ENCODE measurements around the gene ZNF853. TPM values are rescaled to one million over a fixed set of nuclear protein-coding genes. Genes with fewer than 3 reads are reported as not detected.

The ZNF853 gene
- total RNA-seq, 2 experiments from 2014 or later, result 0.55 to 0.60 TPM

DNA sequence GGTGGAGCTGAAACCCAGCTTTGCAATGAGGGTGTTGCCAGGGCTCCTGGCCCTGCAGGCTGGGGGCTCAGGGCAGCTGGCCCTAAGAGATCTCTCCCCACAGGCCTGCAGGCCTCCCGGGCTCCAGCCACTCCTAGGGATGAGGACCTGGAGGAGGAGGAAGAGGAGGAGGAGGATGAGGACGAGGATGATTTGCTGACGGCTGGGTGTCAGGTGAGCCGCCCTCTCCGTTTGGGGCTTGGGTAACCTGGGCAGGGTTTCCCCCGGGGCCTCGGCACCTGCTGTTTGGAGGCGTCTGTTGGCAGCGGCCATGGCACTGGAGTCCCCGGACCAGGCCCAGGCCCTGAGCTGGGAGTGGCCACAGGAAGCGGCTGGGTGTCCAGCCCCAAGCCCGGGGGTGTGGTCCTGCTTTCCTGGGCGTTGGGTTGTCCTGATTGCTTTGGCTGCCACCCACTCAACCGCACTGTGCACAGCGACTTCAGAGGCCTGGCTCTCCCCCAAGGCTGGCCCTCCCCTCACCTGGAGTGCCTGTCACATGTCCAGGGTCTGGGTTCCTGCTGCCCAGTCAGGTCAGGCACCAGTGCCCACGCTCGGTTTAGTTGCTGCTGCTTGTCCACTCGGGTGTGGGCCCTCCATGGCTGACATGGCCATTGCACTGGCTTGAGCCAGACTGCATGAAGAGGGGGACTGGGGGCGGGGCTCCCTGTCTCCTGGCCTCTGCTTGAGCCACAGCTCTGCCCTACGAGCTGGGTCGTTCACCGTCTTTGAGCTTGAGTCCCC is 27.6 kb downstream of the ZNF853 start:
- Histone ChIP-seq H3K36me3 (ENCODE audit: insufficient read depth, low read length) (peaks cover 89% of the 10 kb centered on the region), H3K4me3 (ENCODE audit: low read depth, low read length, poor library complexity, severe bottlenecking) (no peak overlapping the region), H3K9me2 (ENCODE audit: insufficient read depth, low read length) (no peaks in the 10 kb centered on the region), H2AFZ (ENCODE audit: low read length) (no peak overlapping the region), H3K4me1 (ENCODE audit: insufficient read depth, low read length, poor library complexity, severe bottlenecking) (peaks cover 7% of the 10 kb centered on the region), H3K9me3 (ENCODE audit: low read length) (no peaks in the 10 kb centered on the region), H3K79me2 (ENCODE audit: insufficient read depth, low read depth, low read length) (peaks cover 14% of the 10 kb centered on the region), H4K20me1 (ENCODE audit: insufficient read depth, low read length) (no peaks in the 10 kb centered on the region), H3K27ac (ENCODE audit: low read depth, low read length, poor library complexity, severe bottlenecking) (no peak overlapping the region), H3K4me2 (ENCODE audit: low read length) (no peak overlapping the region)
- no TSS peak for BruUV-seq (replicated peaks)
- ChIA-PET POLR2A (no interaction called here), CTCF (ENCODE audit: unreplicated experiment) (no interaction called here)
- no peak for TF ChIP-seq EZH2phosphoT487 (IDR thresholded peaks at IDR 0.05; ENCODE audit: borderline replicate concordance, low read depth, low read length)
- no peak for TF ChIP-seq CTCF (conservative IDR thresholded peaks at IDR 0.05; ENCODE audit: low read length)
- intact Hi-C loops (cut with micrococcal nuclease; ENCODE audit: unreplicated experiment), result no loop called here
- DNase-seq (ENCODE audit: low spot score), result no peak

GRCh38 chr7:6643915-6644625 is 28.7 kb downstream of the ZNF853 start:
- DNase-seq (ENCODE audit: low spot score), result no peak
- no peak for TF ChIP-seq CTCF (conservative IDR thresholded peaks at IDR 0.05; ENCODE audit: low read length)
- TF ChIP-seq EZH2phosphoT487 (IDR thresholded peaks at IDR 0.05; ENCODE audit: borderline replicate concordance, low read depth, low read length), result no peak
- BruUV-seq (replicated peaks), result no TSS peak
- no peaks in the 10 kb centered on the region for H3K4me1 ChIP-seq (ENCODE audit: insufficient read depth, low read length, poor library complexity, severe bottlenecking)
- H3K79me2 ChIP-seq (ENCODE audit: insufficient read depth, low read depth, low read length), result peaks cover 4% of the 10 kb centered on the region; the same call in 1 of the 2 replicates
- no peak overlapping the region for H2AFZ ChIP-seq (ENCODE audit: low read length)
- H3K27ac ChIP-seq (ENCODE audit: low read depth, low read length, poor library complexity, severe bottlenecking), result no peak overlapping the region
- H3K4me3 ChIP-seq (ENCODE audit: low read depth, low read length, poor library complexity, severe bottlenecking), result no peak overlapping the region
- H3K36me3 ChIP-seq (ENCODE audit: insufficient read depth, low read length), result peaks cover 96% of the 10 kb centered on the region
- ChIA-PET POLR2A (no interaction called here), CTCF (ENCODE audit: unreplicated experiment) (no interaction called here)
- no peaks in the 10 kb centered on the region for H3K9me3 ChIP-seq (ENCODE audit: low read length)
- H3K9me2 ChIP-seq (ENCODE audit: insufficient read depth, low read length), result no peaks in the 10 kb centered on the region
- no peak overlapping the region for H3K4me2 ChIP-seq (ENCODE audit: low read length)
- no peaks in the 10 kb centered on the region for H4K20me1 ChIP-seq (ENCODE audit: insufficient read depth, low read length)
- intact Hi-C loops (cut with micrococcal nuclease; ENCODE audit: unreplicated experiment), result no loop called here

DNA sequence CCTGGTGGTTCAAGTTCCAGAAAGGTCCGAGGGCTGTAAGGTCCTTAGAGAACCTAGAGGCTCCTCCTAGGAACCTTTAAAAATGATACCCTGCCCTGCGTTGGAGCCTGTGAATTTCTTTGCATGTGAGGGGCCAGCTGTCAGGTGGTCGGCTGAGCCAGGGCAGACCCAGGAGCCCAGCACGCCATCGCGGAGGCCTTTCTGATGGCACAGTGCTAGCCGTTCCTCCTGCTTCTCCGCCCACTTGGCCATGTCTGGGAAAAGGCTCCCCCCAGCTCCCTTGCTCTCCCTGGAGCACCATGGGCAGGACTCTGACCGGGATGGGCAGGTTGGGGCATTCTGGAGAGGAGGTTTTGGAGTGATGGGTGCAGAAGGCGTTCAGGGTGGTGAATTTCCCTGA is 29.3 kb downstream of the ZNF853 start:
- CTCF ChIA-PET (ENCODE audit: unreplicated experiment), result no interaction called here

More for the DNA sequence above, 29.3 kb downstream of the ZNF853 start:
- Histone ChIP-seq H3K9me2 (ENCODE audit: insufficient read depth, low read length) (no peaks in the 10 kb centered on the region), H3K79me2 (ENCODE audit: insufficient read depth, low read depth, low read length) (no peaks in the 10 kb centered on the region), H3K4me1 (ENCODE audit: insufficient read depth, low read length, poor library complexity, severe bottlenecking) (no peaks in the 10 kb centered on the region), H4K20me1 (ENCODE audit: insufficient read depth, low read length) (no peaks in the 10 kb centered on the region), H3K36me3 (ENCODE audit: insufficient read depth, low read length) (peaks cover 96% of the 10 kb centered on the region), H3K4me3 (ENCODE audit: low read depth, low read length, poor library complexity, severe bottlenecking) (no peak overlapping the region), H3K9me3 (ENCODE audit: low read length) (no peaks in the 10 kb centered on the region), H3K27ac (ENCODE audit: low read depth, low read length, poor library complexity, severe bottlenecking) (no peak overlapping the region), H3K4me2 (ENCODE audit: low read length) (no peak overlapping the region), H2AFZ (ENCODE audit: low read length) (no peak overlapping the region)
- no peak for DNase-seq (ENCODE audit: low spot score)
- intact Hi-C loops (cut with micrococcal nuclease; ENCODE audit: unreplicated experiment), result no loop called here
- no peak for TF ChIP-seq CTCF (conservative IDR thresholded peaks at IDR 0.05; ENCODE audit: low read length)
- TF ChIP-seq EZH2phosphoT487 (IDR thresholded peaks at IDR 0.05; ENCODE audit: borderline replicate concordance, low read depth, low read length), result no peak
- POLR2A ChIA-PET, result no interaction called here
- no TSS peak for BruUV-seq (replicated peaks)

Data from OCI-LY7 (cell line).